Vagina (tissue), 2 donors: ENCODE results near the gene SORCS2. TPM values are rescaled to one million over a fixed set of nuclear protein-coding genes. Genes with fewer than 3 reads are reported as not detected.

Experiments
- DNase-seq, 2 donors: peaks; one replicate each; pipeline ENCODE4 v3.0.0-alpha.2; 2017; ENCODE audit errors: extremely low spot score in 2 of 2
- H3K27ac ChIP-seq: fragments of 200-600 bp; sonication (generic); one replicate; pipeline ENCODE4 v1.5.1; 2019
- H3K27me3 ChIP-seq: fragments of 200-600 bp; sonication (generic); one replicate; pipeline ENCODE4 v1.5.1; 2019
- H3K36me3 ChIP-seq, 2 donors: fragments of 200-600 bp; sonication (generic); one replicate each; pipeline ENCODE4 v1.5.1; 2017 to 2019
- H3K4me1 ChIP-seq: fragments of 200-600 bp; sonication (generic); one replicate; pipeline ENCODE4 v1.5.1; 2019
- H3K4me3 ChIP-seq, 2 donors: fragments of 200-600 bp; sonication (generic); 1 replicate in 1 of 2; 2 replicates in 1 of 2; pipeline ENCODE4 v1.5.1; 2016 to 2019
- H3K9me3 ChIP-seq: fragments of 200-600 bp; sonication (generic); one replicate; pipeline ENCODE4 v1.5.1; 2019
- POLR2A ChIP-seq, 2 donors: fragments of 450-650 bp; IDR thresholded peaks; one replicate each; pipeline ENCODE4 v1.6.1; 2017; ENCODE audit warnings: antibody characterized with exemption in 2 of 2, mild to moderate bottlenecking in 2 of 2, moderate library complexity in 2 of 2
- POLR2AphosphoS5 ChIP-seq, 2 donors: sonication (generic); formaldehyde crosslinking; IDR thresholded peaks; one replicate each; pipeline ENCODE4 v1.9.0; 2017; ENCODE audit warnings: antibody characterized with exemption in 2 of 2, mild to moderate bottlenecking in 2 of 2, low read depth in 1 of 2; ENCODE audit not compliant: insufficient read depth in 1 of 2
- intact Hi-C: fragments of 100-400 bp; cut with DNase I; formaldehyde crosslinking; loops from one replicate; pipeline ENCODE4 v1.15.1; 2023
- total RNA-seq: library from RNA; depleted of rRNA; stranded (reverse); fragments of >200 nt; gene quantifications from one replicate; pipeline ENCODE4 v1.2.3, GENCODE V29; 2016
- TF ChIP-seq, protein P1 (sequence below), 3 experiments: fragments of 450-650 bp in 2 of 3; fragments of 200-600 bp in 1 of 3; sonication (generic) in 1 of 3; IDR thresholded peaks; one replicate each; pipeline ENCODE4 v1.5.1; 2017 to 2019; ENCODE audit warnings: antibody characterized with exemption in 3 of 3, mild to moderate bottlenecking in 2 of 3, moderate library complexity in 2 of 3

SORCS2 gene
- total RNA-seq, 1 donor from 2014 or later: 5.4 TPM

GRCh38 chr4:7512946-7513345 lies 320.6 kb downstream of the SORCS2 start:
- Histone ChIP-seq H3K27ac (no peak overlapping the region), H3K9me3 (no peaks in the 10 kb centered on the region), H3K36me3 (no peaks in the 10 kb centered on the region), H3K27me3 (no peaks in the 10 kb centered on the region), H3K4me1 (no peaks in the 10 kb centered on the region), H3K4me3 (no peak overlapping the region)
- DNase-seq: no peak
- TF ChIP-seq, protein P1, sequence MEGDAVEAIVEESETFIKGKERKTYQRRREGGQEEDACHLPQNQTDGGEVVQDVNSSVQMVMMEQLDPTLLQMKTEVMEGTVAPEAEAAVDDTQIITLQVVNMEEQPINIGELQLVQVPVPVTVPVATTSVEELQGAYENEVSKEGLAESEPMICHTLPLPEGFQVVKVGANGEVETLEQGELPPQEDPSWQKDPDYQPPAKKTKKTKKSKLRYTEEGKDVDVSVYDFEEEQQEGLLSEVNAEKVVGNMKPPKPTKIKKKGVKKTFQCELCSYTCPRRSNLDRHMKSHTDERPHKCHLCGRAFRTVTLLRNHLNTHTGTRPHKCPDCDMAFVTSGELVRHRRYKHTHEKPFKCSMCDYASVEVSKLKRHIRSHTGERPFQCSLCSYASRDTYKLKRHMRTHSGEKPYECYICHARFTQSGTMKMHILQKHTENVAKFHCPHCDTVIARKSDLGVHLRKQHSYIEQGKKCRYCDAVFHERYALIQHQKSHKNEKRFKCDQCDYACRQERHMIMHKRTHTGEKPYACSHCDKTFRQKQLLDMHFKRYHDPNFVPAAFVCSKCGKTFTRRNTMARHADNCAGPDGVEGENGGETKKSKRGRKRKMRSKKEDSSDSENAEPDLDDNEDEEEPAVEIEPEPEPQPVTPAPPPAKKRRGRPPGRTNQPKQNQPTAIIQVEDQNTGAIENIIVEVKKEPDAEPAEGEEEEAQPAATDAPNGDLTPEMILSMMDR (IDR thresholded peaks at IDR 0.05): no peak
- TF ChIP-seq POLR2A (IDR thresholded peaks at IDR 0.05): no peak
- no peak for TF ChIP-seq POLR2AphosphoS5 (IDR thresholded peaks at IDR 0.05; ENCODE audit: insufficient read depth in 1 of 2, low read depth in 1 of 2)
- intact Hi-C loops: no loop called here

DNA sequence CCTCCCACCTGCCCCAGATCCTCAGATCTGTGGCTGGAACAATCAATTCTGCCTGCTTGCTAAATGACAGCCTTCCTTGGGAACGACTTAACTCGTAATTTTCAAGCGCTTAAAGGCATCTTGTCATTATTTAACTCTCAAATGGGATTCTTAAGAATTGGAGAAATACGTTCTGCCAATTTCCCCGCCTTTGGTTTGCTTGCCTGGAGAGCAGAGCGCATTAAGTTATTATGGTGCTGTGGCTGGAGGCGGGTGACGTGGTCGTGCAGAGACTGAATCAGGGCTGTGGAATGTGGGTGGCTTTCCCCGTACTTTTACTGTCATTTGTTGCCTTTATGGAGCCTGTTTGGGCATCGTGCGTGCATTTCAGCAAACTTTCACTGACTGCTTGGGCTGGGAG lies 321.3 kb downstream of the SORCS2 start:
- H3K4me3 ChIP-seq: no peak overlapping the region
- no peak for DNase-seq

GRCh38 chr4:7514281-7514680 lies 321.9 kb downstream of the SORCS2 start:
- Histone ChIP-seq H3K27ac (no peak overlapping the region), H3K36me3 (no peaks in the 10 kb centered on the region), H3K4me3 (no peak overlapping the region), H3K4me1 (no peaks in the 10 kb centered on the region), H3K27me3 (no peaks in the 10 kb centered on the region), H3K9me3 (no peaks in the 10 kb centered on the region)
- no peak for DNase-seq
- TF ChIP-seq POLR2A (IDR thresholded peaks at IDR 0.05): no peak
- no peak for TF ChIP-seq POLR2AphosphoS5 (IDR thresholded peaks at IDR 0.05; ENCODE audit: insufficient read depth in 1 of 2, low read depth in 1 of 2)
- TF ChIP-seq, protein P1 (IDR thresholded peaks at IDR 0.05): no peak
- intact Hi-C loops: no loop called here

More for the DNA sequence above, 321.3 kb downstream of the SORCS2 start:
- Histone ChIP-seq H3K27me3 (no peaks in the 10 kb centered on the region), H3K9me3 (no peaks in the 10 kb centered on the region), H3K36me3 (no peaks in the 10 kb centered on the region), H3K4me1 (no peaks in the 10 kb centered on the region), H3K27ac (no peak overlapping the region)
- intact Hi-C loops: no loop called here
- TF ChIP-seq POLR2AphosphoS5 (IDR thresholded peaks at IDR 0.05; ENCODE audit: insufficient read depth in 1 of 2, low read depth in 1 of 2): no peak
- TF ChIP-seq POLR2A (IDR thresholded peaks at IDR 0.05): no peak
- TF ChIP-seq, protein P1 (IDR thresholded peaks at IDR 0.05): no peak

DNA sequence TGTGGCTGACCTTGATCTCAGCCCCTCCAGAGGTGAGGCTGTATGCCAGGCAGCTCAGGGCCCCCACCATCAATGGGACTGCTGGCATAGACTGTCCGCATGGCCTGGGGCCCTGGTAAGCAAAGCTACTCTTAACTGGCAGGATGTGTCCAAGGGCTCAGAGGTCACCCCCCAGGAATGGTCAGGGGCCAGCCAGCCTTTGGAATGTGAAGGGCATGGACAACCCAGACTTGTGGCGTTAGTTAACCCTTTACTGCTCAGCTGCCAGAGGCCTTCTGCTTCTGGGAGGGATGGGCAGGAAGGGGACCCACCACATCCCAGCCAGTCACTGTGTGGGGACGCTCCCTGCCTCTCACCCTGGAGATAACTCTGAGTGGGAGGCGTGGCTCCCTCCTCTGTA lies 322.5 kb downstream of the SORCS2 start:
- Histone ChIP-seq H3K4me3 (no peak overlapping the region), H3K9me3 (no peaks in the 10 kb centered on the region), H3K4me1 (no peaks in the 10 kb centered on the region), H3K36me3 (no peaks in the 10 kb centered on the region), H3K27ac (no peak overlapping the region), H3K27me3 (no peaks in the 10 kb centered on the region)
- intact Hi-C loops: no loop called here
- no peak for DNase-seq
- TF ChIP-seq POLR2AphosphoS5 (IDR thresholded peaks at IDR 0.05; ENCODE audit: insufficient read depth in 1 of 2, low read depth in 1 of 2): no peak
- TF ChIP-seq, protein P1 (IDR thresholded peaks at IDR 0.05): no peak
- TF ChIP-seq POLR2A (IDR thresholded peaks at IDR 0.05): no peak

DNA sequence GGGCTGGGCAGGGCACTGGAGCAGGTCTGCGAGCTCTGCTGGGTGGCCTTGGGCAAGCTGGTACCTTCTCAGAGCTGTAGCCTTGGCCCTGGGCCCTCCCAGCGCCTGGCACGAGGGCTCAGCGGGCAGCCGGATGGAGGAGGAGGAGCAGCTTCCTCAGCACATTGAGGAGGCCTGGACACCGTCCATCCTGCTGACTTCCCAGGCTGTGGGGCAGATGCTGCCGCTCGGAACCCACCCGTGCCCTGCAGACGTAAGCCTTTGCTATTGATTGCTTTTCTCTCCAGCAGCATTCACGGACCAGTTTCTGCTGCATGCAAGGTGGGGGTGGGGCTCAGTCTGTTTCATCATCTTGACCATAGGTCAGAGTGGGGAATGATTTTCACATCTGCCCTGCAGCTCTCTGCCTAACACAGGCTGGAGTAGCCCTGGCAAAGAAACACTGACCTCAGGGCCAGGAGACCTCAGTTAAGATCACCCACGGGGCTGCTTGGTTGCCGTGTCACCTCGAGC lies 323.1 kb downstream of the SORCS2 start:
- Histone ChIP-seq H3K36me3 (no peaks in the 10 kb centered on the region), H3K27me3 (no peaks in the 10 kb centered on the region), H3K9me3 (no peaks in the 10 kb centered on the region), H3K4me1 (no peaks in the 10 kb centered on the region), H3K27ac (no peak overlapping the region), H3K4me3 (no peak overlapping the region)
- DNase-seq: no peak
- intact Hi-C loops: no loop called here
- TF ChIP-seq POLR2A (IDR thresholded peaks at IDR 0.05): no peak
- TF ChIP-seq POLR2AphosphoS5 (IDR thresholded peaks at IDR 0.05; ENCODE audit: insufficient read depth in 1 of 2, low read depth in 1 of 2): no peak
- TF ChIP-seq, protein P1 (IDR thresholded peaks at IDR 0.05): no peak
